Neuron (in vitro differentiated cells): Measurements from ENCODE around the gene PTPRM.

ENCODE experiments used
- H2AFZ ChIP-seq: one replicate; pipeline ENCODE4 v1.6.1; 2013; ENCODE audit warnings: low read depth, mild to moderate bottlenecking, inconsistent platforms, low read length, moderate library complexity
- H3K27me3 ChIP-seq: one replicate; pipeline ENCODE4 v1.6.1; 2013; ENCODE audit warnings: low read length; ENCODE audit not compliant: insufficient read depth
- H3K36me3 ChIP-seq: one replicate; pipeline ENCODE4 v1.6.1; 2013; ENCODE audit warnings: low read length; ENCODE audit not compliant: insufficient read depth
- H3K4me1 ChIP-seq: one replicate; pipeline ENCODE4 v1.6.1; 2013; ENCODE audit warnings: low read length; ENCODE audit not compliant: insufficient read depth
- H3K4me3 ChIP-seq: 2 replicates; pipeline ENCODE4 v1.5.1; 2013; ENCODE audit warnings: mild to moderate bottlenecking, low read length, moderate library complexity
- H3K9me3 ChIP-seq: one replicate; pipeline ENCODE4 v1.6.1; 2013; ENCODE audit warnings: low read length

Gene PTPRM

DNA sequence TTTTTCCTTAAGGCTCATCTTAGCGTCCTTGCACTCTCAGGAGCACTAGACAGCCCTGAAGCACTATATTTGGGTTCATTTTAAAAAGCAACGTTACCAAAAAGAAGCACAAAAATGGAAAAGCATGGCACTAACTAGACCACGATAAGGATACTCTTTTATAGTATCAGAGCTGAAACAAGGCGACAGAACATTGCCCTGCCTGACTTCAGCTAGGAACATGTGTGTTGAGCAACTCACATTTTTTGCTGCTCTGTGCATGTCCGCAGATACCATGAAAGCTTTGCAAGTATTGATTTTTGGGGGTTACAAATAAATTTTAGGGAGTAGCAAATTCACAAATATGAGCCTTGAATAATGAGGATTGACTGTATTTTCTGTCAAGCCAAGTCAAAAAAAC is 332.0 kb downstream of the PTPRM start:
- Histone ChIP-seq H3K4me1 (peaks cover 5% of the 10 kb centered on the region), H3K4me3 (no peak overlapping the region), H3K36me3 (no peaks in the 10 kb centered on the region), H2AFZ (no peak overlapping the region), H3K27me3 (no peaks in the 10 kb centered on the region), H3K9me3 (no peaks in the 10 kb centered on the region)

DNA sequence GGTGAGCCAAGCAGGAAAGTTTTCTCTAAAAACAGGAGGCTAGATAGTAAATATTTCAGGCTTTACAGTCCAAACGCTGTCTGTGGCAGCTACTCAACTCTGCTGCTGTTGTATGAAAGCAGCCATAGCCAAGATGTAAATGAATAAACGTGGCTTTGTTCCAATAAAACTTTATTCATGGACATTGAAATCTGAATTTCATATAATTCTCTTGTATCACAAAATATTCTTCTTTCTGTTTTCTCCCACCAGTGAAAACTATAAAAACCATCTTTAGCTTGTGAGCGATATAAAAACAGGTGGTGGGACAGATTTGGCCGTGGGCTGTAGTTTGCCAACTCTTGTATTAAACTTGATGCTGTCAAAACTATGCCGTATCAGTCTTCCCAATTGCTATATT is 333.0 kb downstream of the PTPRM start:
- H3K36me3 ChIP-seq, result no peaks in the 10 kb centered on the region
- H3K27me3 ChIP-seq, result no peaks in the 10 kb centered on the region
- no peak overlapping the region for H2AFZ ChIP-seq
- no peak overlapping the region for H3K4me3 ChIP-seq
- no peaks in the 10 kb centered on the region for H3K9me3 ChIP-seq
- peaks cover 5% of the 10 kb centered on the region for H3K4me1 ChIP-seq

DNA sequence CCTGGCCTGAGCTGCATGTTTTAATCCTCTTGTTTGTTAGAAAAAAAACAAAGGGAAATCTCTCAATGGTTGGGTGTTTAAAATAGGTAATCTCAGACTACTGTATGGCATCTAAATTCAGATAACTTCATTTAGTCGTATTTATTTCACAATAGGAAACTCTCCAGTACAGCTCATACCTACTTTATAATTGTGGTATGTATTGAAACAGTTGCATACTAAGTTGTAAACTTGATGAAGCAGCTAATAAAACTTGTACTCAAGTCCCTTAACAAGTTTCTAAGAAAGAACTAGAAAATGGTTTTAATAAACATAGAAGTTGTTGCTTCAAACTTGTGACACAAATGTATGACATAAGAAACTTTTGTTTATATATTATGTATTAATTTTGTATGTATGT is 334.5 kb downstream of the PTPRM start:
- no peaks in the 10 kb centered on the region for H3K9me3 ChIP-seq
- H3K4me1 ChIP-seq, result peaks cover 4% of the 10 kb centered on the region
- H3K36me3 ChIP-seq, result no peaks in the 10 kb centered on the region
- no peak overlapping the region for H2AFZ ChIP-seq
- no peak overlapping the region for H3K4me3 ChIP-seq
- H3K27me3 ChIP-seq, result no peaks in the 10 kb centered on the region

DNA sequence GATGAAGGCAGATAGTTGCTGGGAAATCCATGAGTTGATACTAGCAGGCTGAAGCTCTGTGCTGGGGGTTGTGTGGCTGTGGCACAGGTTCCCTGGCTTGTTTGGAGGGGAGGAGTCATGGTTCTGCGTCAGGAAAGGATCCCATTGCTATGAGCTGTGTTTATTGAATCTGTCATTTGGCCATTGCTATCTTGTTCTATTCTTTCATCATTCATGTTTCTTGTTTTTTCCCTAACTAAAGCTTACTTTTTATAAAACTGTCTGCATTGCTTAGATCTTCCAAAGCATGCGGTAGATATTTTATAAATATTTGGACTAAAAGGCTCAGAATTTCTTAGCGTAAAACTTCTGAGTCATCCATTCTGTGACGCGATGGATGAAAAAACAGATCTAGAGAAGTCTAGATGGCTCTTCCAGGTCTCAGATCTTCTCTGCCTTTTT is 335.3 kb downstream of the PTPRM start:
- Histone ChIP-seq H2AFZ (no peak overlapping the region), H3K36me3 (no peaks in the 10 kb centered on the region), H3K27me3 (no peaks in the 10 kb centered on the region), H3K4me3 (no peak overlapping the region), H3K9me3 (no peaks in the 10 kb centered on the region), H3K4me1 (peaks cover 2% of the 10 kb centered on the region)

DNA sequence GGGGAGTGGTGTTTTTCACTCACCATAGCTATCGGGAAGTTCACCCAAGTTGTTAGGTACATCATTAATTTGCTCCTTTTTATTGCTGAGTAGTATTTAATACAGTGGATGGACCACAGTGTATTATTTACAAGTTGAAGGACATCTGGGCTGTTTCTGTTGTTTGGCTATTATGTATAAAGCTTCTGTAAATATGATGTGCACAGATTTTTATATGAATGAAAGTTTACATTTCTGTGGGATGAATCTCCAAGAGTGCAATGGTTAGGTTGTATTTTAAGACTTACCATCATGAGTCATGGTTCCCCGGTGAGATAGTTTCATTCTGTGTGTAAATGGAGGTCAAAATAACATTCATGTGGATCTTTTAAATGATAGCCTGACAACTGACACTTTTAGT is 337.4 kb downstream of the PTPRM start:
- no peak overlapping the region for H2AFZ ChIP-seq
- H3K4me3 ChIP-seq, result no peak overlapping the region
- no peaks in the 10 kb centered on the region for H3K27me3 ChIP-seq
- H3K36me3 ChIP-seq, result no peaks in the 10 kb centered on the region
- H3K9me3 ChIP-seq, result no peaks in the 10 kb centered on the region
- H3K4me1 ChIP-seq, result no peaks in the 10 kb centered on the region

DNA sequence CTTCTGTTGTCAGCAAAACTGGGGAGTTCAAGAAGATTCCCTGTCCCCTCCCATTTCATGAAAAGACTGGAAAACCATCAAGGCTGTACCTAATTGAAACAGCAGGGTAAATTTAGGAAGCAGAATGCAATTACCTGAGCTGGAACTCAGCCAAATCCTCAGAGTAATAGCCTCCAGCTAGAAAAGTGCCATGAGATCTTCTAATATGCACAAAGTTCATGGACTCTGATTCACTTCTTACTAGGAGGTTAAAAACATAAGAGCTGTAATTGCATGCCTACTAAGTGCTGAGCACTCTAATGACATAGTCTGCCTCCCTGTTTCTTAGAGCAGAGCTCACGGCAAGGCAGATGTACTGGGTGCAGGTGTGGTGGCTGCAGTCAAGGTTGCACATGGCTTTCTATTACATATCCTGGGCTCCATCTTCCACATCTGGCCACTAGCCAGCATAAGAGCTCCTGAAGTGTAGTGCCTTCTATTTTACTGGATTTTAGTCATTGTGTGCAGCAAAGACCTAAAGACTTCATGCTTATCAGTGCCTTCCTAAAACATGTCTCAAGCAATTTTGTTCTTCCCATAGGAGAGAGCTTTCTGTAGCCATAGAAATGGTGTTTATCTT is 341.7 kb downstream of the PTPRM start:
- Histone ChIP-seq H3K9me3 (no peaks in the 10 kb centered on the region), H3K27me3 (no peaks in the 10 kb centered on the region), H3K4me1 (no peaks in the 10 kb centered on the region), H3K36me3 (no peaks in the 10 kb centered on the region), H3K4me3 (no peak overlapping the region), H2AFZ (no peak overlapping the region)

DNA sequence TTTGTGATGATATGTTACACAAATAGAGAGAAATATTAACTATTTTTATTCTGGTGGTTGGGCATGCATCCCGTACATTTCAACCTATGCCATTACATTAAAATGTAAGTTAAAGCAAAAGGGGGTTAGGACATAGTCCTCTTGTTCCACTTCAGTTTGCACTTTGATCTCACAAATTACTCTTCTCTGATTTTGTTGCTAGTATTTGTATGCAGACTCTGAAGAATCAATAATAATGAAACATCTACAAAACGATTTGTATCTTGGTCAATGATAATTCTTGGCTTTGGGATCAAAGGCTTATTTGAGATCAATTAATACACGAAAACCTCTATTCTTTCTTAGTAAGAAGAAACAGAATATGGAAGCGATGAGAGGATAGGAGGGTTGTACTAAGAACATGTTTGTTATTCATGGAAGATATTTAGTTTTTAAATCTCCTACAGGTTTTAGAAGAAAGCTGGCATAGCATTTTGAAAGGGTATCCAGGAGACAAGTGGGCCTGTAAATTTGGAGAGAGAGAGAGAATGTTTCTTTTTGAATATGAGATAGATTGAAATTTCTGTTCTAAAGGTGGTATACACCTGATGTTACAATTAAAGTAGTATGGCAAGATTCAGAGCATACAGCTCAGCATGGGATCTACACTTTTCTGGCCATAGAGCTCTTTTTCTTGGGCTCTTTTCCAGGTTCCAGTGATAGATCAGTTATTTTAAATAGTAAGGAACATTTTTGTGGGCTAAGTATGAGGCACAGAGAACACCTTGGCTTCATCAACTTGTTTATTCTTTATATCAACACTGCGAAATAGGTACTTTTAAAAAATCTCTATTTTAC is 347.9 kb downstream of the PTPRM start:
- Histone ChIP-seq H3K27me3 (no peaks in the 10 kb centered on the region), H3K9me3 (no peaks in the 10 kb centered on the region), H3K4me3 (no peak overlapping the region), H3K4me1 (no peaks in the 10 kb centered on the region), H3K36me3 (no peaks in the 10 kb centered on the region), H2AFZ (no peak overlapping the region)

DNA sequence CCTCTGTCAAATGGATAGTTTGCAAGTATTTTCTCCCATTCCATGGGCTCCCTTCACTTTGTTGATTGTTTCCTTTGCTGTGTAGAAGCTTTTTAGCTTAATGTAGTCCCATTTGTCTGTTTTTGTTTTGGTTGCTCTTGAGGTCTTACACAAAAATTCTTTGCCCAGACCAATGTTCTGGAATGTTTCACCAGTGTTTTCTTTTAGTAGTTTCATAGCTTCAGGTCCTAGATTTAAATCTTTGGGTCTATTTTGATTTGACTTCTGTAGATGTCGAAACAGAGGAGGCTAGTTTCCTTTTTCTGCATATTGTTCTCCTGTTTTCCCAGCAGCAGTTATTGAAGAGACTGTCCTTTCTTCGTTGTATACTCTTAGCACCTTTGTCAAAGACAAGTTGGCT is 351.6 kb downstream of the PTPRM start:
- Histone ChIP-seq H3K27me3 (no peaks in the 10 kb centered on the region), H3K36me3 (no peaks in the 10 kb centered on the region), H3K4me1 (no peaks in the 10 kb centered on the region), H3K4me3 (no peak overlapping the region), H3K9me3 (no peaks in the 10 kb centered on the region), H2AFZ (no peak overlapping the region)

DNA sequence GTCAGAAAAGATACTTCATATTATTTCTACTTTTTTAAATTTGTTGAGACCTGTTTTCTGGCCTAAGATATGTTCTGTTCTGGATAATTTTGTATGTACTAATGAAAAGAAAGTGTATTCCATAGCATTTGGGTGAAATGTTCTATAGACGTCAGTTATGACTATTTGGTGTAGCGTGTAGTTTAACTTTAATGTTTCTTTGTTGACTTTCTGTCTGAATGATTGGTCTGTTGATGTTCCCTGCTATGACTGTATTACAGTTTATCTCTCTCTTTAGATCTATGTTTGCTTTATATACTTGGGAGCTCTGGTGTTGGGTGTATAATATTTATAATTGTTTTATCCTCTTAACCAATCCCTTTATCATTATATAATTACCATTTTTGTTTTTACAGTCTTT is 352.4 kb downstream of the PTPRM start:
- no peaks in the 10 kb centered on the region for H3K9me3 ChIP-seq
- H3K4me1 ChIP-seq, result no peaks in the 10 kb centered on the region
- no peaks in the 10 kb centered on the region for H3K36me3 ChIP-seq
- no peak overlapping the region for H3K4me3 ChIP-seq
- H2AFZ ChIP-seq, result no peak overlapping the region
- H3K27me3 ChIP-seq, result no peaks in the 10 kb centered on the region

DNA sequence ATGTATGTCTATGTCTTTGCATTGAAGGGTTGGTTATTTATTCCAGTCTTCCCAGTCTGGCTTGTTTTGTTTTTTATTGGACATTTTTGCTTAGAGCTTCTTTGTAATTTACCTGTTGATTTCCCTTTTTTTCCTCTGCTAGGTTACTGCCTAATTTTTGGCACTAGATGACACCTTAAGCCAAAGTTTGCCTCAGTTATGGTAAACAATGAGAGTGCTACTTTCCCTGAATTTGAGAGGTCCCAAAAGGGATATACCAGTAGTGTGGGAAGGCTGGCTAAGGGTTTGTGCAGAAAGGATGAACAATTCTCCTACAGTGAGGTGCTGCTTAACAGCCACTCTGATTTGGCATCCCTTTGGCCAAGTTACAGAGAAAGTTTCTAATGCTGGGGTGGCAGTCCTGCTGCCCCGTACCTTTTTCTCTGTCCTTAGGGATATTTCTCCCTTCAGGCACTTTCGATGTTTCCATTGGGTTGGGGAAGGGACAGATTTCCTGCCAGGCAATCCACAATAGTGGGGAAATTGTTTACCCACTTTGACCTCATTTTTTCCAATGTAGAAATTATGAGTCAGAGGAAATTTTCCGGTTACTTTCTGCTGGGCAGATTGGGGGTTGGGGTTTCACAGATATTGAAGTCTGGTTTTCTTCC is 354.9 kb downstream of the PTPRM start:
- Histone ChIP-seq H3K4me3 (no peak overlapping the region), H3K27me3 (no peaks in the 10 kb centered on the region), H2AFZ (no peak overlapping the region), H3K36me3 (no peaks in the 10 kb centered on the region), H3K4me1 (no peaks in the 10 kb centered on the region), H3K9me3 (no peaks in the 10 kb centered on the region)

DNA sequence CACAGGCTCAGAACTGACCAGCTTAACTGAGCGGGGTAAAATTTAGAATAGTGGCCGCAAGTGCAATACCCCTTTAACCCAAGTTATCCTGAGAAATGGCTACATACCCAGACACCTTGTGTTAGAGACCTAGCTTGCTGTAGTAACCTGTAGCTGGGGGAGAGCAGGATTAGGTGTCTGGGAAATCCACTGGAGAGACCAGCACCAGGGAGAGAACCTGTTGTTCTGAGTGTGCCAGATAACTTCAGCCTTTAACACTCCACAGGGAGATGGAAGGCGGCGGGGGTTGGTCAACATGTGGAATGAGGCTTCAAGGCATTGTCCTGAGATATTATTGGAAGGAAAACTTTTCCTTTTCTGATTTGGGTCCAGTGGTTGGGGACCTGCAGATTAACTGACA is 356.0 kb downstream of the PTPRM start:
- no peaks in the 10 kb centered on the region for H3K36me3 ChIP-seq
- no peak overlapping the region for H2AFZ ChIP-seq
- H3K9me3 ChIP-seq, result no peaks in the 10 kb centered on the region
- no peak overlapping the region for H3K4me3 ChIP-seq
- no peaks in the 10 kb centered on the region for H3K4me1 ChIP-seq
- H3K27me3 ChIP-seq, result no peaks in the 10 kb centered on the region

DNA sequence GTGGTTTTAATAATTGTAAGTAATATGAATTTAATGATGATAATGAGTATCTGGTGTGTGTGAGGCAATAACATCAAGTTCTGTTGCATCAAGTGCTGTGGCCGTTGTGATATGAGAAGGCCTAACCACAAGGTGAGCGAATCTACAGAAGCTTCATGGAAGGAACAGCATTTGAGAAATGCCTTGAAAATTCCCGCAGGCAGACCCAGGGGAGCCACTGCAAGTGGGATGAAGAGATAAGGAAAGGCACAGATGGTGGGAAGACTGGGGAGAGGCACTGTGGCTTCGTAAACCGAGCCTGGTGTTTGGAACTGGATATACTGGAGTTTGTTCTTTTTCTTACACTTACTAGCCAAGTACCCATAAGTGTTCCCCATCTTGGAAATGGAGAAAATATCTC is 357.5 kb downstream of the PTPRM start:
- Histone ChIP-seq H3K4me3 (no peak overlapping the region), H3K36me3 (no peaks in the 10 kb centered on the region), H3K9me3 (no peaks in the 10 kb centered on the region), H3K27me3 (no peaks in the 10 kb centered on the region), H3K4me1 (no peaks in the 10 kb centered on the region), H2AFZ (no peak overlapping the region)

DNA sequence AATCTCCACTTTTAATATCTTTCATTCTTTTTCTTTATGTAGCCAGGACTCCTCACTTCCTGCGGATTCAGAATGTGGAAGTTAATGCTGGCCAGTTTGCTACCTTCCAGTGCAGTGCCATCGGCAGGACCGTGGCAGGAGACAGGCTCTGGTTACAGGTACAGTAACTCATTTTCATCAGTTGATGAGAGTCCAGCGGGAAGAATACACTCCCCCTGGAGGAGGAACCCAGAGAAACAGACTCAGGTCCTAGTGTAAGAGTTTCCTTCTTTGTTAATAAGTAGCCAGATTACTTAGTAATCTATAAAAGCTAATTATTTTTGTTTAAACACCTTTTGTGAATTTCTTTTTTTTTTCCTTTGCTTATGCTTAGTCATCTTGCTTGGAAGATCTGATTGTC is 359.4 kb downstream of the PTPRM start:
- Histone ChIP-seq H3K9me3 (no peaks in the 10 kb centered on the region), H3K4me1 (no peaks in the 10 kb centered on the region), H3K4me3 (no peak overlapping the region), H2AFZ (no peak overlapping the region), H3K27me3 (no peaks in the 10 kb centered on the region), H3K36me3 (no peaks in the 10 kb centered on the region)
